Ovary (tissue), 3 donors: Measurements from ENCODE around the gene AP4B1.

ENCODE experiments used
- EP300 ChIP-seq: sonication (generic); formaldehyde crosslinking; IDR thresholded peaks from one replicate; pipeline ENCODE4 v1.6.1; 2017; ENCODE audit warnings: antibody characterized with exemption
- TF ChIP-seq, protein P1 (sequence below), 3 donors: fragments of 450-650 bp in 2 of 3; fragments of 200-600 bp in 1 of 3; IDR thresholded peaks; one replicate each; pipeline versions ENCODE4 v1.5.1 to v1.8.0; 2016 to 2022; ENCODE audit warnings: antibody characterized with exemption in 3 of 3, mild to moderate bottlenecking in 1 of 3
- donor health status: DM: no; HTN: no; CAD: no.

GRCh38 chr1:113913312-113913668 lies 8.7 kb upstream of the AP4B1 start:
- TF ChIP-seq, protein P1, sequence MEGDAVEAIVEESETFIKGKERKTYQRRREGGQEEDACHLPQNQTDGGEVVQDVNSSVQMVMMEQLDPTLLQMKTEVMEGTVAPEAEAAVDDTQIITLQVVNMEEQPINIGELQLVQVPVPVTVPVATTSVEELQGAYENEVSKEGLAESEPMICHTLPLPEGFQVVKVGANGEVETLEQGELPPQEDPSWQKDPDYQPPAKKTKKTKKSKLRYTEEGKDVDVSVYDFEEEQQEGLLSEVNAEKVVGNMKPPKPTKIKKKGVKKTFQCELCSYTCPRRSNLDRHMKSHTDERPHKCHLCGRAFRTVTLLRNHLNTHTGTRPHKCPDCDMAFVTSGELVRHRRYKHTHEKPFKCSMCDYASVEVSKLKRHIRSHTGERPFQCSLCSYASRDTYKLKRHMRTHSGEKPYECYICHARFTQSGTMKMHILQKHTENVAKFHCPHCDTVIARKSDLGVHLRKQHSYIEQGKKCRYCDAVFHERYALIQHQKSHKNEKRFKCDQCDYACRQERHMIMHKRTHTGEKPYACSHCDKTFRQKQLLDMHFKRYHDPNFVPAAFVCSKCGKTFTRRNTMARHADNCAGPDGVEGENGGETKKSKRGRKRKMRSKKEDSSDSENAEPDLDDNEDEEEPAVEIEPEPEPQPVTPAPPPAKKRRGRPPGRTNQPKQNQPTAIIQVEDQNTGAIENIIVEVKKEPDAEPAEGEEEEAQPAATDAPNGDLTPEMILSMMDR (IDR thresholded peaks at IDR 0.05): no peak
- TF ChIP-seq EP300: no peak
